OCI-LY1 (cell line): ENCODE measurements around the gene TUBB3.

Source experiments
- H2AFZ ChIP-seq: fragments of 200-600 bp; sonication (generic), shearing (Covaris generic); 2 replicates; pipeline ENCODE4 v1.6.0; 2014; ENCODE audit warnings: antibody characterized with exemption, mild to moderate bottlenecking, low read length
- H3F3A ChIP-seq: fragments of 200-600 bp; sonication (generic), shearing (Covaris generic); 2 replicates; pipeline ENCODE4 v1.6.0; 2014; ENCODE audit warnings: mild to moderate bottlenecking, antibody characterized with exemption, low read length, moderate library complexity; ENCODE audit not compliant: insufficient read depth
- H3K27ac ChIP-seq: fragments of 200-600 bp; sonication (generic); 2 replicates; pipeline ENCODE4 v1.5.1; 2014; ENCODE audit warnings: low read length, mixed run types, mild to moderate bottlenecking, low read depth; ENCODE audit not compliant: poor library complexity, severe bottlenecking
- H3K27me3 ChIP-seq: fragments of 200-600 bp; sonication (generic); 2 replicates; pipeline ENCODE4 v1.6.0; 2014; ENCODE audit warnings: antibody characterized with exemption, mild to moderate bottlenecking, low read length, moderate library complexity; ENCODE audit not compliant: insufficient read depth
- H3K36me3 ChIP-seq: fragments of 200-600 bp; sonication (generic); 2 replicates; pipeline ENCODE4 v1.6.1; 2014; ENCODE audit warnings: mild to moderate bottlenecking, antibody characterized with exemption, low read length, moderate library complexity, mixed read lengths; ENCODE audit not compliant: insufficient read depth
- H3K4me1 ChIP-seq: fragments of 200-600 bp; sonication (generic); 2 replicates; pipeline ENCODE4 v1.5.1; 2014; ENCODE audit warnings: mild to moderate bottlenecking, low read length, moderate library complexity; ENCODE audit not compliant: insufficient read depth, severe bottlenecking
- H3K4me2 ChIP-seq: fragments of 200-600 bp; sonication (generic), shearing (Covaris generic); 2 replicates; pipeline ENCODE4 v1.6.1; 2014; ENCODE audit warnings: low read length
- H3K4me3 ChIP-seq: fragments of 200-600 bp; sonication (generic); 2 replicates; pipeline ENCODE4 v1.5.1; 2014; ENCODE audit warnings: low read length, low read depth, mild to moderate bottlenecking, mixed read lengths; ENCODE audit not compliant: poor library complexity, severe bottlenecking
- H3K79me2 ChIP-seq: fragments of 200-600 bp; shearing (Covaris generic); 2 replicates; pipeline ENCODE4 v1.6.1; 2016; ENCODE audit warnings: mixed run types, low read length, mixed read lengths; ENCODE audit not compliant: insufficient read depth
- H3K9ac ChIP-seq: fragments of 200-600 bp; sonication (generic), shearing (Covaris generic); 2 replicates; pipeline ENCODE4 v1.6.1; 2014; ENCODE audit warnings: mild to moderate bottlenecking, low read length, mixed read lengths
- H3K9me2 ChIP-seq: fragments of 200-600 bp; sonication (generic), shearing (Covaris generic); 2 replicates; pipeline ENCODE4 v1.6.1; 2014; ENCODE audit warnings: low read depth, mild to moderate bottlenecking, low read length, mixed read lengths
- H3K9me3 ChIP-seq: fragments of 200-600 bp; shearing (Covaris generic); 2 replicates; pipeline ENCODE4 v1.6.1; 2014; ENCODE audit warnings: low read length, mixed read lengths
- H4K20me1 ChIP-seq: fragments of 200-600 bp; sonication (generic), shearing (Covaris generic); 2 replicates; pipeline ENCODE4 v1.6.0; 2016; ENCODE audit warnings: mild to moderate bottlenecking, low read length; ENCODE audit not compliant: insufficient read depth
- CTCF ChIP-seq: fragments of 200-600 bp; sonication (generic), shearing (Covaris generic); IDR thresholded peaks from 2 replicates; pipeline ENCODE4 v1.5.1; 2017; ENCODE audit warnings: mild to moderate bottlenecking, antibody characterized with exemption, low read length, moderate library complexity, mixed read lengths
- EZH2 ChIP-seq: fragments of 200-600 bp; sonication (generic), shearing (Covaris generic); IDR thresholded peaks from 2 replicates; pipeline ENCODE4 v1.8.0; 2017; ENCODE audit warnings: borderline replicate concordance, mixed run types, mild to moderate bottlenecking, antibody characterized with exemption, low read length, moderate library complexity, mixed read lengths

TUBB3 gene

GRCh38 chr16:89902980-89903379 lies 20.2 kb upstream of the TUBB3 start:
- Histone ChIP-seq H3K36me3 (peaks cover 81% of the 10 kb centered on the region), H3K27me3 (no peaks in the 10 kb centered on the region), H3F3A (no peaks in the 10 kb centered on the region), H3K9me3 (no peaks in the 10 kb centered on the region), H2AFZ (no peak overlapping the region), H3K79me2 (no peaks in the 10 kb centered on the region), H3K4me3 (no peak overlapping the region), H3K9ac (no peak overlapping the region), H3K9me2 (no peaks in the 10 kb centered on the region), H3K4me1 (no peaks in the 10 kb centered on the region), H3K27ac (no peak overlapping the region), H4K20me1 (no peaks in the 10 kb centered on the region), H3K4me2 (no peak overlapping the region)
- no peak for TF ChIP-seq CTCF
- TF ChIP-seq EZH2: no peak

- no peak overlapping the region for H2AFZ ChIP-seq
- no peak overlapping the region for H3K4me3 ChIP-seq
- no peaks in the 10 kb centered on the region for H3K27me3 ChIP-seq
- no peak overlapping the region for H3K9ac ChIP-seq
- peaks cover 79% of the 10 kb centered on the region for H3K36me3 ChIP-seq
- H3F3A ChIP-seq: no peaks in the 10 kb centered on the region
- TF ChIP-seq CTCF: no peak
- no peak for TF ChIP-seq EZH2
- no peaks in the 10 kb centered on the region for H3K9me3 ChIP-seq
- H3K4me1 ChIP-seq: peaks cover 4% of the 10 kb centered on the region
- H4K20me1 ChIP-seq: no peaks in the 10 kb centered on the region
- H3K9me2 ChIP-seq: no peaks in the 10 kb centered on the region
- H3K4me2 ChIP-seq: no peak overlapping the region
- H3K79me2 ChIP-seq: no peaks in the 10 kb centered on the region
- no peak overlapping the region for H3K27ac ChIP-seq
Observed at GRCh38 chr16:89903908-89904515, 19.1 kb upstream of the TUBB3 start.

- TF ChIP-seq EZH2 (no peak), CTCF (no peak)
- no peaks in the 10 kb centered on the region for H3K9me3 ChIP-seq
- no peaks in the 10 kb centered on the region for H3K27me3 ChIP-seq
- H3K36me3 ChIP-seq: peaks cover 76% of the 10 kb centered on the region
- no peak overlapping the region for H3K27ac ChIP-seq
- H4K20me1 ChIP-seq: no peaks in the 10 kb centered on the region
- no peaks in the 10 kb centered on the region for H3F3A ChIP-seq
- no peak overlapping the region for H3K9ac ChIP-seq
- no peak overlapping the region for H2AFZ ChIP-seq
- no peaks in the 10 kb centered on the region for H3K9me2 ChIP-seq
- peaks cover 13% of the 10 kb centered on the region for H3K4me1 ChIP-seq
- H3K4me3 ChIP-seq: no peak overlapping the region
- no peaks in the 10 kb centered on the region for H3K79me2 ChIP-seq
- no peak overlapping the region for H3K4me2 ChIP-seq
Observed at GRCh38 chr16:89904606-89905510, 18.3 kb upstream of the TUBB3 start.
